Neural cell (in vitro differentiated cells): ENCODE results near the gene PDE4D. TPM values are rescaled to one million over a fixed set of nuclear protein-coding genes. Genes with fewer than 3 reads are reported as not detected.

Experiments used
- H2AFZ ChIP-seq: fragments of 200-600, 300-800 bp; sonication (generic), shearing (Covaris generic); 2 replicates; pipeline ENCODE4 v1.6.0; 2014; ENCODE audit warnings: low read depth, mild to moderate bottlenecking, antibody characterized with exemption, low read length, moderate library complexity
- H3F3A ChIP-seq: fragments of 200-600 bp; shearing (Covaris generic); 2 replicates; pipeline ENCODE4 v1.6.1; 2016; ENCODE audit warnings: mild to moderate bottlenecking, moderate library complexity, mixed read lengths, antibody characterized with exemption, low read length; ENCODE audit not compliant: insufficient read depth, poor library complexity, severe bottlenecking
- H3K27ac ChIP-seq: fragments of 200-600, 300-800 bp; sonication (generic), shearing (Covaris generic); 2 replicates; pipeline ENCODE4 v1.5.1; 2014; ENCODE audit warnings: mild to moderate bottlenecking, low read length, moderate library complexity
- H3K27me3 ChIP-seq: fragments of 300-800, 200-600 bp; sonication (generic), shearing (Covaris generic); 2 replicates; pipeline ENCODE4 v1.6.0; 2014; ENCODE audit warnings: mild to moderate bottlenecking, low read depth, low read length, moderate library complexity; ENCODE audit not compliant: insufficient read depth
- H3K36me3 ChIP-seq: fragments of 300-800, 200-600 bp; sonication (generic), shearing (Covaris generic); 2 replicates; pipeline ENCODE4 v1.5.1; 2014; ENCODE audit warnings: mild to moderate bottlenecking, antibody characterized with exemption, low read length, moderate library complexity; ENCODE audit not compliant: insufficient read depth
- H3K4me2 ChIP-seq: fragments of 300-800, 200-600 bp; sonication (generic), shearing (Covaris generic); 2 replicates; pipeline ENCODE4 v1.6.0; 2014; ENCODE audit warnings: mild to moderate bottlenecking, low read length
- H3K4me3 ChIP-seq: fragments of 300-800, 200-600 bp; sonication (generic), shearing (Covaris generic); 2 replicates; pipeline ENCODE4 v1.5.1; 2014; ENCODE audit warnings: mild to moderate bottlenecking, low read length, moderate library complexity
- H3K79me2 ChIP-seq: fragments of 200-600 bp; shearing (Covaris generic); replicated peaks from 2 replicates; pipeline ENCODE4 v1.6.0; 2014; ENCODE audit warnings: mild to moderate bottlenecking, low read length, moderate library complexity; ENCODE audit not compliant: insufficient read depth
- H3K9ac ChIP-seq: fragments of 300-800, 200-600 bp; sonication (generic), shearing (Covaris generic); 2 replicates; pipeline ENCODE4 v1.6.1; 2016; ENCODE audit warnings: mild to moderate bottlenecking, low read length, mixed read lengths
- H3K9me2 ChIP-seq: fragments of 200-600 bp; shearing (Covaris generic); 2 replicates; pipeline ENCODE4 v1.6.1; 2016; ENCODE audit warnings: mild to moderate bottlenecking, low read length, mixed read lengths; ENCODE audit not compliant: insufficient read depth
- H3K9me3 ChIP-seq: fragments of 200-600, 300-800 bp; sonication (generic), shearing (Covaris generic); 2 replicates; pipeline ENCODE4 v1.6.1; 2016; ENCODE audit warnings: mild to moderate bottlenecking, mixed run types, low read length, moderate library complexity, mixed read lengths
- H4K20me1 ChIP-seq: fragments of 200-600 bp; shearing (Covaris generic); 2 replicates; pipeline ENCODE4 v1.6.1; 2016; ENCODE audit warnings: mild to moderate bottlenecking, mixed run types; ENCODE audit not compliant: insufficient read depth
- CTCF ChIP-seq: fragments of 450-650 bp; IDR thresholded peaks from 2 replicates; pipeline ENCODE4 v1.5.1; 2014; ENCODE audit warnings: antibody characterized with exemption, mild to moderate bottlenecking, moderate library complexity; ENCODE audit not compliant: poor library complexity, severe bottlenecking
- EP300 ChIP-seq: fragments of 450-650 bp; conservative IDR thresholded peaks from 2 replicates; pipeline ENCODE4 v1.6.1; 2014; ENCODE audit warnings: antibody characterized with exemption, mild to moderate bottlenecking, moderate library complexity; ENCODE audit not compliant: poor library complexity, severe bottlenecking
- EZH2 ChIP-seq: fragments of 200-600, 300-800 bp; shearing (Covaris generic), sonication (generic); IDR thresholded peaks from 2 replicates; pipeline ENCODE4 v1.6.1; 2014; ENCODE audit warnings: antibody characterized with exemption, low read length, borderline replicate concordance, mild to moderate bottlenecking; ENCODE audit not compliant: insufficient read depth, poor library complexity, severe bottlenecking
- MXI1 ChIP-seq: fragments of 450-650 bp; conservative IDR thresholded peaks from 2 replicates; pipeline ENCODE4 v1.6.1; 2014; ENCODE audit warnings: antibody characterized with exemption, mild to moderate bottlenecking; ENCODE audit not compliant: poor library complexity, severe bottlenecking
- POLR2AphosphoS5 ChIP-seq: IDR thresholded peaks from 2 replicates; pipeline ENCODE4 v1.6.1; 2012
- RAD21 ChIP-seq: fragments of 450-650 bp; conservative IDR thresholded peaks from 2 replicates; pipeline ENCODE4 v1.6.1; 2014; ENCODE audit warnings: antibody characterized with exemption, mild to moderate bottlenecking, moderate library complexity
- SMC3 ChIP-seq: fragments of 450-650 bp; conservative IDR thresholded peaks from 2 replicates; pipeline ENCODE4 v1.6.1; 2014; ENCODE audit warnings: antibody characterized with exemption, mild to moderate bottlenecking, moderate library complexity; ENCODE audit not compliant: poor library complexity
- TAF1 ChIP-seq: IDR thresholded peaks from 2 replicates; pipeline ENCODE4 v1.6.1; 2012; ENCODE audit warnings: low read depth
- polyA plus RNA-seq: library from polyadenylated mRNA; depleted of rRNA; stranded (reverse); fragments of >200 nt; gene quantifications from 2 replicates; pipeline ENCODE4 v1.2.3, GENCODE V29; 2014
- TF ChIP-seq, protein P1 (sequence below): IDR thresholded peaks from 2 replicates; pipeline ENCODE4 v1.6.1; 2012; ENCODE audit warnings: borderline replicate concordance

Gene PDE4D
- polyA plus RNA-seq, 1 donor from 2014 or later = 42.8 TPM

- H3K27ac ChIP-seq = no peak overlapping the region
- H3K9me3 ChIP-seq = no peaks in the 10 kb centered on the region
- no peaks in the 10 kb centered on the region for H3K36me3 ChIP-seq
- no peaks in the 10 kb centered on the region for H4K20me1 ChIP-seq
- H3K9me2 ChIP-seq = no peaks in the 10 kb centered on the region
- H3K27me3 ChIP-seq = no peaks in the 10 kb centered on the region
- no peak overlapping the region for H3K4me3 ChIP-seq
- no peak for TF ChIP-seq POLR2AphosphoS5
- no peak for TF ChIP-seq SMC3
- TF ChIP-seq, protein P1, sequence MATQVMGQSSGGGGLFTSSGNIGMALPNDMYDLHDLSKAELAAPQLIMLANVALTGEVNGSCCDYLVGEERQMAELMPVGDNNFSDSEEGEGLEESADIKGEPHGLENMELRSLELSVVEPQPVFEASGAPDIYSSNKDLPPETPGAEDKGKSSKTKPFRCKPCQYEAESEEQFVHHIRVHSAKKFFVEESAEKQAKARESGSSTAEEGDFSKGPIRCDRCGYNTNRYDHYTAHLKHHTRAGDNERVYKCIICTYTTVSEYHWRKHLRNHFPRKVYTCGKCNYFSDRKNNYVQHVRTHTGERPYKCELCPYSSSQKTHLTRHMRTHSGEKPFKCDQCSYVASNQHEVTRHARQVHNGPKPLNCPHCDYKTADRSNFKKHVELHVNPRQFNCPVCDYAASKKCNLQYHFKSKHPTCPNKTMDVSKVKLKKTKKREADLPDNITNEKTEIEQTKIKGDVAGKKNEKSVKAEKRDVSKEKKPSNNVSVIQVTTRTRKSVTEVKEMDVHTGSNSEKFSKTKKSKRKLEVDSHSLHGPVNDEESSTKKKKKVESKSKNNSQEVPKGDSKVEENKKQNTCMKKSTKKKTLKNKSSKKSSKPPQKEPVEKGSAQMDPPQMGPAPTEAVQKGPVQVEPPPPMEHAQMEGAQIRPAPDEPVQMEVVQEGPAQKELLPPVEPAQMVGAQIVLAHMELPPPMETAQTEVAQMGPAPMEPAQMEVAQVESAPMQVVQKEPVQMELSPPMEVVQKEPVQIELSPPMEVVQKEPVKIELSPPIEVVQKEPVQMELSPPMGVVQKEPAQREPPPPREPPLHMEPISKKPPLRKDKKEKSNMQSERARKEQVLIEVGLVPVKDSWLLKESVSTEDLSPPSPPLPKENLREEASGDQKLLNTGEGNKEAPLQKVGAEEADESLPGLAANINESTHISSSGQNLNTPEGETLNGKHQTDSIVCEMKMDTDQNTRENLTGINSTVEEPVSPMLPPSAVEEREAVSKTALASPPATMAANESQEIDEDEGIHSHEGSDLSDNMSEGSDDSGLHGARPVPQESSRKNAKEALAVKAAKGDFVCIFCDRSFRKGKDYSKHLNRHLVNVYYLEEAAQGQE = no peak
- TF ChIP-seq CTCF = no peak
- TF ChIP-seq TAF1 = no peak
- TF ChIP-seq RAD21 = no peak
- no peak for TF ChIP-seq MXI1
- no peak for TF ChIP-seq EP300
- TF ChIP-seq EZH2 = no peak
- no peak overlapping the region for H3K9ac ChIP-seq
- H3K4me2 ChIP-seq = no peak overlapping the region
- no peak overlapping the region for H2AFZ ChIP-seq
- H3K79me2 ChIP-seq = no peaks in the 10 kb centered on the region
- H3F3A ChIP-seq = no peaks in the 10 kb centered on the region
These were observed 85.7 kb downstream of the PDE4D start for GRCh38 chr5:59807806-59808205.

GRCh38 chr5:59800347-59800893, 93.1 kb downstream of the PDE4D start:
- Histone ChIP-seq H3K27me3 (no peaks in the 10 kb centered on the region), H4K20me1 (no peaks in the 10 kb centered on the region), H3K36me3 (no peaks in the 10 kb centered on the region), H2AFZ (no peak overlapping the region), H3F3A (no peaks in the 10 kb centered on the region), H3K9me2 (no peaks in the 10 kb centered on the region), H3K9ac (no peak overlapping the region), H3K4me3 (no peak overlapping the region), H3K27ac (no peak overlapping the region), H3K79me2 (no peaks in the 10 kb centered on the region), H3K4me2 (no peak overlapping the region), H3K9me3 (no peaks in the 10 kb centered on the region)
- peak; percentile 17 for TF ChIP-seq SMC3
- TF ChIP-seq RAD21 = no peak
